ENCODE measurements around the gene IL2RA.

Gene IL2RA

DNA sequence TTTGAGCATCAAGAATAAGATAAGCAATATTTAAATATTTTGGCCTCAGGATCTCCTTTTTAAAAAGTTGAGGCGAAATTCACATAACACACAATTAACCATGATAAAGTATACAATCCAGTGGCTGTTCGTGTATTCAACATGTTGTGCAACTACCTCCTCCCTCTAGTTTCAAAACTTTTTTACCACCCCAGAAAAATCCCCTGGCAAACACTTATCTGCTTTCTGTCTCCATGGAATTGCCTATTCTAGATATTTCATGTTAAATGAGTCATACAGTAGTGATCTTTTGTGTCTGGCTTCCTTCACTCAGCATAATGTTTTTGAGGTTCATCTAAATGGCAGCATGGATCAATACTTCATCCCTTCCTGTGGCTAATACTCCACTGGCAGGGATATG lies 53.0 kb downstream of the IL2RA start:
- no peaks in the 10 kb centered on the region for H3K4me1 ChIP-seq (ENCODE audit: insufficient read depth, low read length, poor library complexity, severe bottlenecking)
- H3K79me2 ChIP-seq (ENCODE audit: insufficient read depth, low read length), result no peaks in the 10 kb centered on the region
- no peak overlapping the region for H3K9ac ChIP-seq (ENCODE audit: low read depth, low read length, poor library complexity, severe bottlenecking)
- no peak overlapping the region for H3K4me3 ChIP-seq (ENCODE audit: low read length, poor library complexity, severe bottlenecking)
- H4K20me1 ChIP-seq (ENCODE audit: insufficient read depth, low read length, poor library complexity, severe bottlenecking), result no peaks in the 10 kb centered on the region
- H3K9me2 ChIP-seq (replicated peaks; ENCODE audit: low read depth, low read length), result no peaks in the 10 kb centered on the region
- H3K4me2 ChIP-seq (ENCODE audit: low read depth, low read length, poor library complexity, severe bottlenecking), result no peak overlapping the region
- H3F3A ChIP-seq (ENCODE audit: low read depth), result no peaks in the 10 kb centered on the region
- TF ChIP-seq, protein P1, sequence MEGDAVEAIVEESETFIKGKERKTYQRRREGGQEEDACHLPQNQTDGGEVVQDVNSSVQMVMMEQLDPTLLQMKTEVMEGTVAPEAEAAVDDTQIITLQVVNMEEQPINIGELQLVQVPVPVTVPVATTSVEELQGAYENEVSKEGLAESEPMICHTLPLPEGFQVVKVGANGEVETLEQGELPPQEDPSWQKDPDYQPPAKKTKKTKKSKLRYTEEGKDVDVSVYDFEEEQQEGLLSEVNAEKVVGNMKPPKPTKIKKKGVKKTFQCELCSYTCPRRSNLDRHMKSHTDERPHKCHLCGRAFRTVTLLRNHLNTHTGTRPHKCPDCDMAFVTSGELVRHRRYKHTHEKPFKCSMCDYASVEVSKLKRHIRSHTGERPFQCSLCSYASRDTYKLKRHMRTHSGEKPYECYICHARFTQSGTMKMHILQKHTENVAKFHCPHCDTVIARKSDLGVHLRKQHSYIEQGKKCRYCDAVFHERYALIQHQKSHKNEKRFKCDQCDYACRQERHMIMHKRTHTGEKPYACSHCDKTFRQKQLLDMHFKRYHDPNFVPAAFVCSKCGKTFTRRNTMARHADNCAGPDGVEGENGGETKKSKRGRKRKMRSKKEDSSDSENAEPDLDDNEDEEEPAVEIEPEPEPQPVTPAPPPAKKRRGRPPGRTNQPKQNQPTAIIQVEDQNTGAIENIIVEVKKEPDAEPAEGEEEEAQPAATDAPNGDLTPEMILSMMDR (conservative IDR thresholded peaks at IDR 0.05; ENCODE audit: low read length), result no peak
- no peak for TF ChIP-seq EZH2phosphoT487 (IDR thresholded peaks at IDR 0.05; ENCODE audit: borderline replicate concordance)
- H3K9me3 ChIP-seq (ENCODE audit: insufficient read depth, low read depth, low read length), result peaks cover 2% of the 10 kb centered on the region; the same call in 1 of the 2 replicates
- no peak overlapping the region for H2AFZ ChIP-seq (ENCODE audit: low read length)
- no peaks in the 10 kb centered on the region for H3K36me3 ChIP-seq (ENCODE audit: insufficient read depth, low read length)
- no peaks in the 10 kb centered on the region for H3K27me3 ChIP-seq (ENCODE audit: insufficient read depth, low read length, poor library complexity, severe bottlenecking)

DNA sequence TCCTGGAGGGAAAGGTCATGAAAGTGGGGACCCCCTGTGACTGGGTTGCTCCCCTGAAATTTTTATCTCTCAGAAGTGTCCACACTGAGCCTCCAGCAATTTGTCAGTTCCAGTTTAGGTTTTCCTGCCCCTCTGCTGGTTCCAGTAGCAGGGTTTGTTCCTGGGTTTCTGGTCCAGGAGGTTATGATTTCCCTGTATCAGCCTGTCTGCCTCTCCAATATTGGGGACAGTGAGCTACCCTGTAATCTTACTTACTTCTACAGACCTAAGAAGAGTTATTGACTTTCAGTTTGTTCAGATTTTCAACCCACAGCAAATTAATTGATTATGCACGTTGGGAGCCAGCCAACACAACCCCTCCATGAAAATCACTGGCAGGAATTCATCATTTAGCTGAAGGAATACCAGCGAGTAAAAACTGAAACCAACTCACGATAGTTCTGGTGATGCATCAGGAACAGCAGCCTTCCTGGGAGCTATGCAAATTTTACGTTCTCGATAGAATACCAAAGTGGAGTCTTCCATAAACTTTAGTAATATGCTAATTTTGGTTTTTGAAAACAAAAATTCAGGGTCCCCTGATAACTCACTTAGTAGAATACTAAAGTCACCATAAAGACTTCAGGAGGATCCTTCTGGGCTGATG lies 53.5 kb downstream of the IL2RA start:
- no peaks in the 10 kb centered on the region for H3F3A ChIP-seq (ENCODE audit: low read depth)
- TF ChIP-seq, protein P1 (conservative IDR thresholded peaks at IDR 0.05; ENCODE audit: low read length), result no peak
- no peak for TF ChIP-seq EZH2phosphoT487 (IDR thresholded peaks at IDR 0.05; ENCODE audit: borderline replicate concordance)
- no peaks in the 10 kb centered on the region for H3K27me3 ChIP-seq (ENCODE audit: insufficient read depth, low read length, poor library complexity, severe bottlenecking)
- no peak overlapping the region for H2AFZ ChIP-seq (ENCODE audit: low read length)
- no peak overlapping the region for H3K9ac ChIP-seq (ENCODE audit: low read depth, low read length, poor library complexity, severe bottlenecking)
- no peaks in the 10 kb centered on the region for H3K36me3 ChIP-seq (ENCODE audit: insufficient read depth, low read length)
- H3K4me1 ChIP-seq (ENCODE audit: insufficient read depth, low read length, poor library complexity, severe bottlenecking), result no peaks in the 10 kb centered on the region
- no peaks in the 10 kb centered on the region for H3K9me2 ChIP-seq (replicated peaks; ENCODE audit: low read depth, low read length)
- no peak overlapping the region for H3K4me2 ChIP-seq (ENCODE audit: low read depth, low read length, poor library complexity, severe bottlenecking)
- no peaks in the 10 kb centered on the region for H4K20me1 ChIP-seq (ENCODE audit: insufficient read depth, low read length, poor library complexity, severe bottlenecking)
- H3K9me3 ChIP-seq (ENCODE audit: insufficient read depth, low read depth, low read length), result peaks cover 2% of the 10 kb centered on the region; the same call in 1 of the 2 replicates
- H3K4me3 ChIP-seq (ENCODE audit: low read length, poor library complexity, severe bottlenecking), result no peak overlapping the region
- H3K79me2 ChIP-seq (ENCODE audit: insufficient read depth, low read length), result no peaks in the 10 kb centered on the region

DNA sequence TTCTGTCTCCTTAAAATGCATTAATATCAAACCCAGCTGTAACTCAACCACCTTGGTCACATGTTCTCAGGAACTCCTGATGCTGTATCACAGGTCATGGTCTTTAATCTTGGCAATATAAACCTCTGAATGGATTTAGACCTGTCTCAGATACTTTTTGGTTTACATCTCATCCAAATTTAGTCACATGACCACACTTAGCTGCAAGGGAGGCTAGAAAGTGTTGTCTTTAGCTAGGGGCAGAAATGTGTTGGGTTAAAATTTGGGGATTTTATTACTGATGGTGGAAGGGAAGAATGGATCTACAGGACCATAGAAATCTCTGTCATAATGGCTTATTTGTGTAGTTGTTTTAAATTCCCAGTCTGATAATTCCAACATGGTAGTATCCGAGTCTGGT lies 55.2 kb downstream of the IL2RA start:
- Histone ChIP-seq H3K4me1 (ENCODE audit: insufficient read depth, low read length, poor library complexity, severe bottlenecking) (no peaks in the 10 kb centered on the region), H2AFZ (ENCODE audit: low read length) (no peak overlapping the region), H3K9me2 (replicated peaks; ENCODE audit: low read depth, low read length) (no peaks in the 10 kb centered on the region), H3K9me3 (ENCODE audit: insufficient read depth, low read depth, low read length) (peaks cover 2% of the 10 kb centered on the region; the same call in 1 of the 2 replicates), H3K27me3 (ENCODE audit: insufficient read depth, low read length, poor library complexity, severe bottlenecking) (no peaks in the 10 kb centered on the region), H3K36me3 (ENCODE audit: insufficient read depth, low read length) (no peaks in the 10 kb centered on the region), H3K4me2 (ENCODE audit: low read depth, low read length, poor library complexity, severe bottlenecking) (no peak overlapping the region), H3K9ac (ENCODE audit: low read depth, low read length, poor library complexity, severe bottlenecking) (no peak overlapping the region), H3K4me3 (ENCODE audit: low read length, poor library complexity, severe bottlenecking) (no peak overlapping the region), H3F3A (ENCODE audit: low read depth) (no peaks in the 10 kb centered on the region), H4K20me1 (ENCODE audit: insufficient read depth, low read length, poor library complexity, severe bottlenecking) (no peaks in the 10 kb centered on the region), H3K79me2 (ENCODE audit: insufficient read depth, low read length) (no peaks in the 10 kb centered on the region)
- TF ChIP-seq, protein P1 (conservative IDR thresholded peaks at IDR 0.05; ENCODE audit: low read length), result no peak
- TF ChIP-seq EZH2phosphoT487 (IDR thresholded peaks at IDR 0.05; ENCODE audit: borderline replicate concordance), result no peak
